ENCODE results near the gene CZIB.
A peak's percentile ranks its signal among the peaks of the same experiment; 100 is the strongest.

CZIB gene

DNA sequence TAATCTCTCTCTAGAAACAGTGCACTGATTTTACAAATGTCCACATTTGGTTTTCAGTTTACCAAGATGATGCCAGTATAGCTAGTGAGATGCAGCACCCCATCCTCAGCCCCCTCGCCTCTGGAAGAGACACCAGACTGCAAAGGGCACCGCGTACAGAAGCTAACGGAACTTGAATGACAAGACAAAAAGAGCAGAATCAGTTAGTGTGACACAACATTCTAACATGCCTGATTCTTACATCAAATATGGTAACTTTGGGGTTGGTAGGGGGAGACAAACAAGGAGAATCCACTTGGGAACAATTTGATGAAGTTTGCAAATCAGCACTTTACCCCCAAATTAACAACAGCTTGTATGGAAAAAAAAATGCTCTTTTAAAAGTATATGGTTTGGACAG, 21.9 kb upstream of the CZIB start:
- no peak overlapping the region for H3K4me3 ChIP-seq (ENCODE audit: low read depth, low read length)
- in situ Hi-C loops (cut with HindIII; ENCODE audit: low sequenced_read_pairs): no loop called here
- no peak for DNase-seq (ENCODE audit: low read depth, low spot score)
- TF ChIP-seq, protein P1, sequence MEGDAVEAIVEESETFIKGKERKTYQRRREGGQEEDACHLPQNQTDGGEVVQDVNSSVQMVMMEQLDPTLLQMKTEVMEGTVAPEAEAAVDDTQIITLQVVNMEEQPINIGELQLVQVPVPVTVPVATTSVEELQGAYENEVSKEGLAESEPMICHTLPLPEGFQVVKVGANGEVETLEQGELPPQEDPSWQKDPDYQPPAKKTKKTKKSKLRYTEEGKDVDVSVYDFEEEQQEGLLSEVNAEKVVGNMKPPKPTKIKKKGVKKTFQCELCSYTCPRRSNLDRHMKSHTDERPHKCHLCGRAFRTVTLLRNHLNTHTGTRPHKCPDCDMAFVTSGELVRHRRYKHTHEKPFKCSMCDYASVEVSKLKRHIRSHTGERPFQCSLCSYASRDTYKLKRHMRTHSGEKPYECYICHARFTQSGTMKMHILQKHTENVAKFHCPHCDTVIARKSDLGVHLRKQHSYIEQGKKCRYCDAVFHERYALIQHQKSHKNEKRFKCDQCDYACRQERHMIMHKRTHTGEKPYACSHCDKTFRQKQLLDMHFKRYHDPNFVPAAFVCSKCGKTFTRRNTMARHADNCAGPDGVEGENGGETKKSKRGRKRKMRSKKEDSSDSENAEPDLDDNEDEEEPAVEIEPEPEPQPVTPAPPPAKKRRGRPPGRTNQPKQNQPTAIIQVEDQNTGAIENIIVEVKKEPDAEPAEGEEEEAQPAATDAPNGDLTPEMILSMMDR (IDR thresholded peaks at IDR 0.05; ENCODE audit: low read depth, low read length): no peak

DNA sequence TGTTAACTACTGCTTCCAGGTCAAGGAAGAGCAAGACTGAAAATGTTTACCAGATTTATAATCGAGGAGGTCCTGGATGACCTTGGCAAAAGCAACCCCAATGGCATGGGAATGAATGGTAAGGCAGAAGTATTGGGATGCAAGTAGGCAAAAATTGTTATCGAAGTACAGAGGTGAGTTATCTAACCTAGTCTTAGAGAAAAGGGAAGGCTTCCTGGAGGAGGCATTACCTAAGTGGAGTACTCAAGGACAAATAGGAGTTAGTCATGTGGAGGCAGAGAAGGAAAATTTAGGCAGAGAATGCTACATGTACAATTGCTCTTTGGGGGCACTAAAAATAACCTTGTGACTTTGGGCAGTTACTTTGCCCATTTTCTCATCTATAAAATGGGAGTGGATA, 21.4 kb upstream of the CZIB start:
- TF ChIP-seq, protein P1 (IDR thresholded peaks at IDR 0.05; ENCODE audit: low read depth, low read length): no peak
- no peak overlapping the region for H3K4me3 ChIP-seq (ENCODE audit: low read depth, low read length)
- in situ Hi-C loops (cut with HindIII; ENCODE audit: low sequenced_read_pairs): no loop called here
- DNase-seq (ENCODE audit: low read depth, low spot score): no peak

DNA sequence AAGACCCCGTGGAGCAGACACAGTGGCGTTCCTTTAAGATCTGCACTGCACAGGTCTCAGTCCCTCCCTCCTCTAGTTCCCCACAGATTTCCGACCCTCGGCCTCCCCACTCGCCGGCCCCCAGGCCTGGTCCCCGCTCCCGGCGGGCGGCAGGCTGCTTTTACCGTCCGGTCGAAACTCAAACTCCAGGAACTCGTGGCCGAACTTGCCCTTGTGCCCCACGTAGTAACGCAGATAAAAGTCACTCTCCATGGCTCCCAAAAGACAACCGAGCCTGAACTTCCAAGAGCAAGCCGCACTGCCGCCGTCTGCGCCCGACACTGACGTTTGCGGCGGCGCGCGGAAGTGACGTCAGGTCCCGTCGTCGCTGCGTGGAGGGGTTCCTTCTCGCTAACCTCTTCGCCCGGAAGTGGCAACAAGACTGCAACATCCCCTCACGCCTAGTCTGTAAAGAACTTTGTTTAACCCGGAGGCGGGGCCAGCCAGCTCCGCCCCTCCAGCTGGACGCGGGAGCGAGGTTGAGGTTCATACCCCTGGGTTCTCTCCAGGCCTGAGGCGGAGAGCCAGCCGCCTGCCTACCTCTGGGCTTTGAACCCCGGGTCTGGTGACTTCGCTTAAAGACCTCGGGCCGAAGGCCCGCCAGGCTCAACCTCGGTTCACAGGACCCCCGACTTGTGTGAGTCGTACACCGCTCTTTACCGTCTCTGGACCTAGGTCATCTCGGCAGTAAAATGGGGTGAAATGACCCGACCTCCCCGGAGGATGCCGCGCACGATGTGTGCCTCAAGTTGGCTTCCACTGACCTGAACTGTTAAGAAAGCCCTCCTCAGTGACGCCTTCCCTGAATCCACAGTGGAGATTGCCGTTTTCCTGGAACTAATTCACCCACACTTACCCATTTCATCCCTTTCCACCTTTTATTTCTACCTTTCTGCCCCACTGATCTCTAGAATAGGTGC, 18.0 kb upstream of the CZIB start, which contains the start of gene MAGOH:
Gene MAGOH, minus strand, starts transcription at position 322 of the 959 bp plus-strand sequence. Its CDS starts 70 bp downstream, at position 252.
- peak; percentile 96 for DNase-seq (ENCODE audit: low read depth, low spot score)
- in situ Hi-C loops (cut with HindIII; ENCODE audit: low sequenced_read_pairs): no loop called here
- peak within 1 kb of the TSS; percentile 98 for H3K4me3 ChIP-seq (ENCODE audit: low read depth, low read length)
- TF ChIP-seq, protein P1 (IDR thresholded peaks at IDR 0.05; ENCODE audit: low read depth, low read length): no peak

DNA sequence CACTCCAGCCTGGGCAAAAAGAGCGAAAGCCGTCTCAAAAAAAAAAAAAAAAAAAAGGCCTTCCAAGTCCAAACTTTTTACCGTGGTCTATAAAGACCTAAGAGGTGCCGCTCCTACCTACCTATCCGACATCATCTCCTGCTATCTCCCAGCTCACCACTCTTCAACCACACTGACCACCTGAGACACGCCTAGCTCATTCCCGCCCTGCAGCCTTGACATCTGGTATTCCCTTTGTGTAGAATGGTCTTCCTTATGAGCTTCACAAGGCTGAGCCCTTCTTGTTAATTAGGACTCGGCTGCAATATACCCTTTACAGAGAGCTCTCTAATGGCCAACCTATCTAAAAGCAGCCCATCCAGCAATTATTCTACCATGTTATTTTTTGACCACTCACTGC, 17.2 kb upstream of the CZIB start:
- no peak for DNase-seq (ENCODE audit: low read depth, low spot score)
- TF ChIP-seq, protein P1 (IDR thresholded peaks at IDR 0.05; ENCODE audit: low read depth, low read length): no peak
- in situ Hi-C loops (cut with HindIII; ENCODE audit: low sequenced_read_pairs): no loop called here
- peak overlapping the region; percentile 98 for H3K4me3 ChIP-seq (ENCODE audit: low read depth, low read length)

DNA sequence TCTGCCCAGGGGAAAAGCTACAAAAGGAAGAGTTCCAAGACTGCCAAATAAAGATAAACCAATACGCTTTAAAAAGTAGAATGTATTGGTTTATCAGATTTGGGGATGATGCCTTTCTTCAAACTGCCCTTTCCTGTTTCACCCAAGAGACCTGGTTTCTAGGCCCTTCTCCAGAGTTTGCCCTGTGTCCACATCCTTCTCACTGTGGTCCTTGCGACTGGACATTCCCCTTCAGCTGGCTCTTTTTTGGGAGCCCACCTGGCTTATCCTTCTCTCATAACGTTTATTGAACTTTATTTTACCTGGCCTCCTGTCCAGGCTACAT, 490 bp upstream of the CZIB start:
- peak overlapping the region; percentile 91 for H3K4me3 ChIP-seq (ENCODE audit: low read depth, low read length)
- TF ChIP-seq, protein P1 (IDR thresholded peaks at IDR 0.05; ENCODE audit: low read depth, low read length): no peak
- no peak for DNase-seq (ENCODE audit: low read depth, low spot score)
- in situ Hi-C loops (cut with HindIII; ENCODE audit: low sequenced_read_pairs): no loop called here

DNA sequence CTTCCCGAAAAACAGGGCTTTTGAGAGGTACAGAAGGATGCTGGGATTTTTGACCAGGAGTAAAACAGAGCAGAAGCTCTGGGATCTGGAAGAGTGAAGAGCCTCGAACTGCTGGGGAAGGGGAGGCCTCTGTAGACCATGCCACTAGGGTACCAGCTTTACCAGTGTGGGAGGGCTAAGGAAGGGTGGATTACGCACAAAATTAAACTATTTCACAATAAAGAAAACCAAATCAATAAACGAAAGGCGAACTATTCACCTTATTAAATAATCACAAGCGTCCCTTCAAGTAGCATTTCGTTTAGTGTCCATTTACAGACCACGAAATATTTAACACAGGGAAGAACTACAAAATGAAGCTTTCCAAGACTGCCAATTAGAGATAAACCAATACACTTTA, 723 bp downstream of the CZIB start:
- no peak for DNase-seq (ENCODE audit: low read depth, low spot score)
- TF ChIP-seq, protein P1 (IDR thresholded peaks at IDR 0.05; ENCODE audit: low read depth, low read length): no peak
- in situ Hi-C loops (cut with HindIII; ENCODE audit: low sequenced_read_pairs): no loop called here
- peak overlapping the region; percentile 91 for H3K4me3 ChIP-seq (ENCODE audit: low read depth, low read length)

All from astrocyte of the spinal cord (primary cell).